ENCODE measurements around the gene DGKQ. TPM values are rescaled to one million over a fixed set of nuclear protein-coding genes. Genes with fewer than 3 reads are reported as not detected.

DGKQ gene
- total RNA-seq, 1 experiment from 2014 or later, result 12.4 TPM

- no peaks in the 10 kb centered on the region; a peak in 1 of 7 replicates for H3K36me3 Mint-ChIP-seq (ENCODE audit: insufficient read depth in 1 of 3, low read depth in 3 of 3)
- no peaks in the 10 kb centered on the region for H3K4me1 ChIP-seq (ENCODE audit: insufficient read depth, low read length)
- H3T11ph ChIP-seq (ENCODE audit: low read length), result no peak overlapping the region
- H3K27me3 Mint-ChIP-seq (ENCODE audit: low read depth), result no peaks in the 10 kb centered on the region
- H3K14ac ChIP-seq (ENCODE audit: insufficient read depth, low read length), result no peak overlapping the region; the same call in 1 of the 2 replicates
- no peak overlapping the region for H2BK15ac ChIP-seq (ENCODE audit: low read depth, low read length)
- no peak for DNase-seq
- no peaks in the 10 kb centered on the region for H3K27me3 ChIP-seq (ENCODE audit: insufficient read depth, low read length)
- no peak overlapping the region for H3K4me2 ChIP-seq (ENCODE audit: insufficient read depth, insufficient read length, low read length)
- peaks cover 2 to 9% of the 10 kb centered on the region in 2 experiments; a peak in 3 of 4 replicates for H3K4me1 Mint-ChIP-seq
- H3K27ac ChIP-seq (ENCODE audit: insufficient read length, low read depth, low read length), result no peak overlapping the region
- H4K20me1 ChIP-seq (ENCODE audit: control insufficient read depth, insufficient read depth, insufficient read length), result no peaks in the 10 kb centered on the region
- no peak overlapping the region for H3K18ac ChIP-seq (ENCODE audit: insufficient read length, low read depth, low read length)
- H3K56ac ChIP-seq (ENCODE audit: insufficient read length, low read depth, low read length), result no peak overlapping the region
- TF ChIP-seq CTCF (conservative IDR thresholded peaks at IDR 0.05), result no peak
- H2BK20ac ChIP-seq (ENCODE audit: low read depth, low read length, poor library complexity, severe bottlenecking), result no peak overlapping the region
- H3K9ac ChIP-seq (ENCODE audit: extremely low read depth, insufficient read length, low read length), result no peak overlapping the region
- no peak overlapping the region for H2BK12ac ChIP-seq (ENCODE audit: insufficient read length, low read depth, low read length)
- no peak overlapping the region for H4K8ac ChIP-seq (replicated peaks; ENCODE audit: insufficient read length, low read depth, low read length)
- no peak overlapping the region for H3K4me3 Mint-ChIP-seq
- no CpG with 5 or more reads among the region's 23 CpGs for WGBS (ENCODE audit: extremely low coverage, insufficient read length, low lambda C conversion rate)
- H3K79me2 ChIP-seq (ENCODE audit: insufficient read depth, low read length), result no peaks in the 10 kb centered on the region
- H2BK120ac ChIP-seq (ENCODE audit: low read depth, low read length, poor library complexity, severe bottlenecking), result no peak overlapping the region
- H4K91ac ChIP-seq (ENCODE audit: insufficient read length, low read depth, low read length), result no peak overlapping the region
- no peaks in the 10 kb centered on the region for H3K9me3 Mint-ChIP-seq
- H2AFZ ChIP-seq (ENCODE audit: low read length), result no peak overlapping the region
- H2AK5ac ChIP-seq (ENCODE audit: insufficient read length, low read length), result no peak overlapping the region
- H4K5ac ChIP-seq (ENCODE audit: insufficient read length, low read depth, low read length), result no peak overlapping the region
- no peaks in the 10 kb centered on the region for H3K9me3 ChIP-seq (ENCODE audit: control insufficient read depth, low read depth, low read length)
- no peaks in the 10 kb centered on the region for H3K23me2 ChIP-seq (ENCODE audit: insufficient read length, low read depth, low read length, poor library complexity, severe bottlenecking)
- H3K27ac Mint-ChIP-seq, result peak overlapping the region in 1 of 3 experiments; percentile 68; a peak in 3 of 7 replicates
- H3K4ac ChIP-seq (ENCODE audit: low read depth, low read length), result no peak overlapping the region
- H3K23ac ChIP-seq (ENCODE audit: insufficient read length, low read depth, low read length), result no peak overlapping the region
- H3K79me1 ChIP-seq (ENCODE audit: insufficient read depth, low read depth, low read length, poor library complexity, severe bottlenecking), result no peaks in the 10 kb centered on the region
- no peak overlapping the region for H2BK5ac ChIP-seq (ENCODE audit: insufficient read length, low read length)
Measured at GRCh38 chr4:951594-952468, 21.5 kb downstream of the DGKQ start.

All from H9 (cell line).